GM12878 (cell line): ENCODE results near the gene NEO1. TPM values are rescaled to one million over a fixed set of nuclear protein-coding genes. Genes with fewer than 3 reads are reported as not detected.

Source experiments
- ATAC-seq: fragments of 200-7000 bp; cut with Tn5 transposase; 3 replicates; pipeline ENCODE4 v1.9.1; 2020; ENCODE audit warnings: mild to moderate bottlenecking, moderate library complexity
- BruUV-seq: library from RNA; stranded (reverse); fragments of 400-500 nt; replicated peaks from 2 replicates; lab custom pipeline; 2021; lab: Mats Ljungman, UMichigan
- CTCF ChIA-PET: fragments of 300-600 bp; sonication (Branson Sonifier 250); formaldehyde crosslinking; extraction: SDS; loops from one replicate; lab custom pipeline; 2021; ENCODE audit warnings: inconsistent platforms; lab: Yijun Ruan, JAX
- POLR2A ChIA-PET: fragments of 350-600 bp; formaldehyde crosslinking; extraction: SDS; loops from one replicate; lab custom pipeline; 2021; ENCODE audit warnings: inconsistent platforms; lab: Charles Lee
- RAD21 ChIA-PET: fragments of 300-600 bp; sonication (Branson Sonifier 250); formaldehyde crosslinking; loops from one replicate; lab custom pipeline; 2023; ENCODE audit warnings: antibody characterized with exemption; ENCODE audit not compliant: unreplicated experiment; lab: Charles Lee
- SMC1A ChIA-PET: fragments of 300-600 bp; sonication (Branson Sonifier 250); formaldehyde crosslinking; loops from one replicate; lab custom pipeline; 2023; ENCODE audit not compliant: unreplicated experiment, uncharacterized antibody; lab: Charles Lee
- DNase-seq: peaks from one replicate; pipeline ENCODE4 v3.0.0-alpha.2; 2011; ENCODE audit warnings: low read depth, low spot score
- FAIRE-seq: peaks from 3 replicates; lab custom pipeline; 2011; peaks lifted over from hg19 to GRCh38; lab: Jason Lieb, UNC
- H2AFZ ChIP-seq: 2 replicates; pipeline ENCODE4 v1.6.0; 2011; ENCODE audit warnings: low read depth, low read length, control low read depth; ENCODE audit not compliant: control insufficient read depth
- H3K27ac ChIP-seq: 2 replicates; pipeline ENCODE4 v1.5.1; 2011; ENCODE audit warnings: control low read depth; ENCODE audit not compliant: control insufficient read depth, insufficient read depth
- H3K27me3 ChIP-seq, 2 experiments: replicated peaks in 1 of 2; 2 replicates each; pipeline versions ENCODE4 v1.6.0 to v1.6.1; 2011; ENCODE audit warnings: low read length in 1 of 2; ENCODE audit not compliant: control insufficient read depth in 2 of 2, insufficient read depth in 2 of 2
- H3K36me3 ChIP-seq, 2 experiments: 2 replicates each; pipeline ENCODE4 v1.5.1; 2011; ENCODE audit warnings: low read length in 1 of 2; ENCODE audit not compliant: control insufficient read depth in 2 of 2, insufficient read depth in 2 of 2
- H3K4me1 ChIP-seq: 2 replicates; pipeline ENCODE4 v1.6.1; 2011; ENCODE audit warnings: mild to moderate bottlenecking, low read length, moderate library complexity, mixed read lengths; ENCODE audit not compliant: control insufficient read depth, insufficient read depth
- H3K4me2 ChIP-seq: 2 replicates; pipeline ENCODE4 v1.6.0; 2011; ENCODE audit warnings: control low read depth; ENCODE audit not compliant: control insufficient read depth, insufficient read depth
- H3K4me3 ChIP-seq: fragments of 200-600 bp; sonication (generic); 2 replicates; pipeline ENCODE4 v1.5.1; 2016
- H3K79me2 ChIP-seq: 2 replicates; pipeline ENCODE4 v1.6.0; 2011; ENCODE audit warnings: low read length; ENCODE audit not compliant: control insufficient read depth, insufficient read depth
- H3K9ac ChIP-seq: 2 replicates; pipeline ENCODE4 v1.8.0; 2011; ENCODE audit warnings: low read length, control low read depth, mixed read lengths; ENCODE audit not compliant: control insufficient read depth, insufficient read depth
- H3K9me3 ChIP-seq: replicated peaks from 3 replicates; pipeline ENCODE4 v1.5.1; 2011; ENCODE audit warnings: mild to moderate bottlenecking, low read length; ENCODE audit not compliant: control insufficient read depth, insufficient read depth
- H4K20me1 ChIP-seq: 2 replicates; pipeline ENCODE4 v1.6.0; 2011; ENCODE audit not compliant: control insufficient read depth, insufficient read depth
- BMI1 ChIP-seq: fragments of 450-650 bp; IDR thresholded peaks from 2 replicates; pipeline ENCODE4 v1.6.1; 2016; ENCODE audit warnings: mild to moderate bottlenecking, moderate library complexity, borderline replicate concordance
- FOXK2 ChIP-seq: fragments of 450-650 bp; IDR thresholded peaks from 2 replicates; pipeline ENCODE4 v1.6.1; 2017; ENCODE audit warnings: mild to moderate bottlenecking, moderate library complexity
- SMAD1 ChIP-seq: fragments of 450-650 bp; IDR thresholded peaks from 2 replicates; pipeline ENCODE4 v1.6.1; 2018; ENCODE audit warnings: mild to moderate bottlenecking, low read depth; ENCODE audit not compliant: partially characterized antibody
- ZNF384 ChIP-seq: IDR thresholded peaks from 2 replicates; pipeline ENCODE4 v1.6.1; 2012; ENCODE audit warnings: low read depth, mild to moderate bottlenecking, low read length, improper control_type of control experiment, borderline replicate concordance
- ZSCAN29 ChIP-seq: fragments of 450-650 bp; IDR thresholded peaks from 2 replicates; pipeline ENCODE4 v1.6.1; 2017; ENCODE audit warnings: mild to moderate bottlenecking, moderate library complexity
- ZZZ3 ChIP-seq: IDR thresholded peaks from 2 replicates; pipeline ENCODE4 v1.6.1; 2011; ENCODE audit warnings: low read depth; ENCODE audit not compliant: control insufficient read depth, insufficient read length
- WGBS: methylation state at CpG from one replicate; pipeline ENCODE4 v1.1.6; 2016; ENCODE audit warnings: low lambda C conversion rate; ENCODE audit not compliant: insufficient replicate concordance, insufficient coverage; ENCODE audit errors: missing lambda C conversion rate; 5-methylcytosine and 5-hydroxymethylcytosine counted together
- in situ Hi-C: fragments of 300-500 bp; cut with MboI; formaldehyde crosslinking; loops from 9 replicates; pipeline ENCODE4 v1.14.3; 2018; ENCODE audit warnings: mixed read lengths
- intact Hi-C: fragments of 100-400 bp; cut with micrococcal nuclease; formaldehyde crosslinking; loops from one replicate; pipeline ENCODE4 v1.14.2; 2022; ENCODE audit not compliant: unreplicated experiment
- polyA plus RNA-seq, 11 experiments: library from polyadenylated mRNA; depleted of rRNA in 4 of 11; unstranded in 6 of 11; stranded (reverse) in 5 of 11; fragments of >200 nt; fragmentation: Nextera tagmentation in 4 of 11; fragmentation: Illumina TruSeq in 1 of 11; extraction: Ambion mirVana in 4 of 11; extraction: Trizol in 1 of 11; gene quantifications; 1 replicate in 1 of 11; 2 replicates in 10 of 11; pipeline versions ENCODE4 v1.2.1 to v1.2.3, GENCODE V29; 2011 to 2016; ENCODE audit warnings: inconsistent platforms in 2 of 11, missing spikeins in 2 of 11, low read depth in 1 of 11
- total RNA-seq, 4 experiments: library from RNA; depleted of rRNA in 3 of 4; stranded (reverse); fragments of >200 nt in 3 of 4; fragmentation: Illumina TruSeq in 1 of 4; extraction: Trizol in 1 of 4; gene quantifications; 2 replicates each; pipeline versions ENCODE4 v1.2.1 to v1.2.3, GENCODE V29; 2013 to 2021
- TF ChIP-seq, protein P1 (sequence below): fragments of 450-650 bp; IDR thresholded peaks from 2 replicates; pipeline ENCODE4 v1.6.1; 2017; ENCODE audit warnings: mild to moderate bottlenecking, moderate library complexity
- TF ChIP-seq, protein P2 (sequence below): fragments of 450-650 bp; IDR thresholded peaks from 2 replicates; pipeline ENCODE4 v1.6.1; 2016; ENCODE audit warnings: mild to moderate bottlenecking

The NEO1 gene
- total and polyA plus RNA-seq, 10 of the 15 experiments (the other 5 are each of a cell fraction or from before 2014, with no cell fraction given) = 0.03 to 2.0 (median 0.32) TPM

- no peaks in the 10 kb centered on the region for H3K36me3 ChIP-seq
- no peaks in the 10 kb centered on the region for H3K79me2 ChIP-seq
- no peaks in the 10 kb centered on the region for H3K4me1 ChIP-seq
- ChIA-PET SMC1A (interaction anchor here (0.6 to 1.8 kb wide), 4 partner anchors 10 to 82 kb away, joined by 3 to 6 read pairs (median 4); no protein-coding TSS in a partner anchor), RAD21 (interaction anchor here (0.7 to 1.2 kb wide), 2 partner anchors 11 to 1024 kb away, joined by 3 read pairs; no protein-coding TSS in a partner anchor), CTCF (interaction anchor here (0.6 to 5.5 kb wide), 6 partner anchors 26 to 1937 kb away, joined by 3 to 73 read pairs (median 3); no protein-coding TSS in a partner anchor), POLR2A (interaction anchor here (0.6 kb wide), 1 partner anchor 639 kb away, joined by 5 read pairs; no protein-coding TSS in a partner anchor)
- whole genome bisulfite sequencing = 58% methylated on average over 3 of the region's 3 CpGs
- no peak overlapping the region for H3K4me2 ChIP-seq
- no peak overlapping the region for H3K27ac ChIP-seq
- H2AFZ ChIP-seq = no peak overlapping the region
- TF ChIP-seq ZSCAN29 (no peak), FOXK2 (no peak), ZZZ3 (no peak), ZNF384 (0 out of 2 replicates have a peak, but pooled peaks have one; percentile 60), BMI1 (no peak), SMAD1 (no peak)
- TF ChIP-seq, protein P1, sequence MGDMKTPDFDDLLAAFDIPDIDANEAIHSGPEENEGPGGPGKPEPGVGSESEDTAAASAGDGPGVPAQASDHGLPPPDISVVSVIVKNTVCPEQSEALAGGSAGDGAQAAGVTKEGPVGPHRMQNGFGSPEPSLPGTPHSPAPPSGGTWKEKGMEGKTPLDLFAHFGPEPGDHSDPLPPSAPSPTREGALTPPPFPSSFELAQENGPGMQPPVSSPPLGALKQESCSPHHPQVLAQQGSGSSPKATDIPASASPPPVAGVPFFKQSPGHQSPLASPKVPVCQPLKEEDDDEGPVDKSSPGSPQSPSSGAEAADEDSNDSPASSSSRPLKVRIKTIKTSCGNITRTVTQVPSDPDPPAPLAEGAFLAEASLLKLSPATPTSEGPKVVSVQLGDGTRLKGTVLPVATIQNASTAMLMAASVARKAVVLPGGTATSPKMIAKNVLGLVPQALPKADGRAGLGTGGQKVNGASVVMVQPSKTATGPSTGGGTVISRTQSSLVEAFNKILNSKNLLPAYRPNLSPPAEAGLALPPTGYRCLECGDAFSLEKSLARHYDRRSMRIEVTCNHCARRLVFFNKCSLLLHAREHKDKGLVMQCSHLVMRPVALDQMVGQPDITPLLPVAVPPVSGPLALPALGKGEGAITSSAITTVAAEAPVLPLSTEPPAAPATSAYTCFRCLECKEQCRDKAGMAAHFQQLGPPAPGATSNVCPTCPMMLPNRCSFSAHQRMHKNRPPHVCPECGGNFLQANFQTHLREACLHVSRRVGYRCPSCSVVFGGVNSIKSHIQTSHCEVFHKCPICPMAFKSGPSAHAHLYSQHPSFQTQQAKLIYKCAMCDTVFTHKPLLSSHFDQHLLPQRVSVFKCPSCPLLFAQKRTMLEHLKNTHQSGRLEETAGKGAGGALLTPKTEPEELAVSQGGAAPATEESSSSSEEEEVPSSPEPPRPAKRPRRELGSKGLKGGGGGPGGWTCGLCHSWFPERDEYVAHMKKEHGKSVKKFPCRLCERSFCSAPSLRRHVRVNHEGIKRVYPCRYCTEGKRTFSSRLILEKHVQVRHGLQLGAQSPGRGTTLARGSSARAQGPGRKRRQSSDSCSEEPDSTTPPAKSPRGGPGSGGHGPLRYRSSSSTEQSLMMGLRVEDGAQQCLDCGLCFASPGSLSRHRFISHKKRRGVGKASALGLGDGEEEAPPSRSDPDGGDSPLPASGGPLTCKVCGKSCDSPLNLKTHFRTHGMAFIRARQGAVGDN = no peak
- TF ChIP-seq, protein P2, sequence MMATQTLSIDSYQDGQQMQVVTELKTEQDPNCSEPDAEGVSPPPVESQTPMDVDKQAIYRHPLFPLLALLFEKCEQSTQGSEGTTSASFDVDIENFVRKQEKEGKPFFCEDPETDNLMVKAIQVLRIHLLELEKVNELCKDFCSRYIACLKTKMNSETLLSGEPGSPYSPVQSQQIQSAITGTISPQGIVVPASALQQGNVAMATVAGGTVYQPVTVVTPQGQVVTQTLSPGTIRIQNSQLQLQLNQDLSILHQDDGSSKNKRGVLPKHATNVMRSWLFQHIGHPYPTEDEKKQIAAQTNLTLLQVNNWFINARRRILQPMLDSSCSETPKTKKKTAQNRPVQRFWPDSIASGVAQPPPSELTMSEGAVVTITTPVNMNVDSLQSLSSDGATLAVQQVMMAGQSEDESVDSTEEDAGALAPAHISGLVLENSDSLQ = peak; percentile 22; the same call in 1 of the 2 replicates
- H4K20me1 ChIP-seq = no peaks in the 10 kb centered on the region
- ATAC-seq (0 out of 3 replicates have a peak, but pooled peaks have one; percentile 21), FAIRE-seq (no peak), DNase-seq (no peak)
- H3K4me3 ChIP-seq = no peak overlapping the region
- no peak overlapping the region for H3K9ac ChIP-seq
- BruUV-seq = no TSS peak
- in situ Hi-C loops (no loop called here), intact Hi-C loops (no loop called here)
- H3K27me3 ChIP-seq = no peaks in the 10 kb centered on the region; a peak in 1 of 4 replicates
- no peaks in the 10 kb centered on the region for H3K9me3 ChIP-seq
These were observed 185.6 kb downstream of the NEO1 start for GRCh38 chr15:73237910-73238309.
